Neural crest cell (in vitro differentiated cells): Measurements from ENCODE around the gene ROCK2. TPM values are rescaled to one million over a fixed set of nuclear protein-coding genes. Genes with fewer than 3 reads are reported as not detected.

Source experiments
- DNase-seq: peaks from one replicate; pipeline ENCODE4 v3.0.0; 2021; ENCODE audit warnings: low read depth, mixed read lengths, low spot score
- H3K27ac Mint-ChIP-seq: one replicate; pipeline ENCODE4 v1.8.0; 2021; ENCODE audit warnings: mild to moderate bottlenecking, mixed read lengths; ENCODE audit not compliant: unreplicated experiment
- H3K27me3 Mint-ChIP-seq: 2 replicates; pipeline ENCODE4 v1.8.0; 2021; ENCODE audit warnings: low read depth, mild to moderate bottlenecking, mixed read lengths
- H3K36me3 Mint-ChIP-seq: 2 replicates; pipeline ENCODE4 v1.8.0; 2021; ENCODE audit warnings: low read depth, mild to moderate bottlenecking, mixed read lengths
- H3K4me1 Mint-ChIP-seq: 2 replicates; pipeline ENCODE4 v1.8.0; 2021; ENCODE audit warnings: mixed read lengths
- H3K4me3 Mint-ChIP-seq: one replicate; pipeline ENCODE4 v1.8.0; 2021; ENCODE audit warnings: mild to moderate bottlenecking, mixed read lengths
- H3K9me3 Mint-ChIP-seq: 2 replicates; pipeline ENCODE4 v1.8.0; 2021; ENCODE audit warnings: mixed read lengths
- total RNA-seq: library from RNA; stranded (reverse); gene quantifications from 2 replicates; pipeline ENCODE4 v1.2.1, GENCODE V29; 2021
- TF ChIP-seq, protein P1 (sequence below): fragments of 200-600 bp; sonication (generic); conservative IDR thresholded peaks from 2 replicates; pipeline ENCODE4 v1.5.0; 2021; ENCODE audit warnings: antibody characterized with exemption, mild to moderate bottlenecking

ROCK2 gene
- total RNA-seq, 1 donor from 2014 or later: 47.2 TPM

DNA sequence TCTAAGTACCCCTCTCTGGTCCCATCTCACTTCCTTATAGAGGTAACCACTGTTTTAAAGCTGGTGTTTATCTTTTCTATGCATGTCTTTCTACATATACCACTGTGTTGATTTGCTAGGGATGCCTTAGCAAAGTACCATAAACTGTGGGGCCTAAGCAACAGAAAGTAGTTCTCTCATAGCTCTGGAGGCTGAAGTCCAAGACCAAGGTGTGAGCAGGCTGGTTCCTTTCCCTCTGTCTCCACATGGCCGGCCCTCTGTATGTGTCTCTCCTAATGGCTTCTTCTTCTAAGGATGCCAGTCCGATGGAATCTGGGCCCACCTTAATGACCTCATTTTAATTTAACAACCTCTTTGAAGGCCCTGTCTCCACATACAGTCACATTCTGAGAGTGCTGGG, 40.8 kb upstream of the ROCK2 start:
- Mint-ChIP-seq H3K27me3 (no peaks in the 10 kb centered on the region), H3K36me3 (no peaks in the 10 kb centered on the region)

GRCh38 chr2:11379558-11379957, 35.1 kb upstream of the ROCK2 start:
- H3K27me3 Mint-ChIP-seq: no peaks in the 10 kb centered on the region
- no peaks in the 10 kb centered on the region for H3K36me3 Mint-ChIP-seq
- peak overlapping the region; percentile 57 for H3K27ac Mint-ChIP-seq
- TF ChIP-seq, protein P1, sequence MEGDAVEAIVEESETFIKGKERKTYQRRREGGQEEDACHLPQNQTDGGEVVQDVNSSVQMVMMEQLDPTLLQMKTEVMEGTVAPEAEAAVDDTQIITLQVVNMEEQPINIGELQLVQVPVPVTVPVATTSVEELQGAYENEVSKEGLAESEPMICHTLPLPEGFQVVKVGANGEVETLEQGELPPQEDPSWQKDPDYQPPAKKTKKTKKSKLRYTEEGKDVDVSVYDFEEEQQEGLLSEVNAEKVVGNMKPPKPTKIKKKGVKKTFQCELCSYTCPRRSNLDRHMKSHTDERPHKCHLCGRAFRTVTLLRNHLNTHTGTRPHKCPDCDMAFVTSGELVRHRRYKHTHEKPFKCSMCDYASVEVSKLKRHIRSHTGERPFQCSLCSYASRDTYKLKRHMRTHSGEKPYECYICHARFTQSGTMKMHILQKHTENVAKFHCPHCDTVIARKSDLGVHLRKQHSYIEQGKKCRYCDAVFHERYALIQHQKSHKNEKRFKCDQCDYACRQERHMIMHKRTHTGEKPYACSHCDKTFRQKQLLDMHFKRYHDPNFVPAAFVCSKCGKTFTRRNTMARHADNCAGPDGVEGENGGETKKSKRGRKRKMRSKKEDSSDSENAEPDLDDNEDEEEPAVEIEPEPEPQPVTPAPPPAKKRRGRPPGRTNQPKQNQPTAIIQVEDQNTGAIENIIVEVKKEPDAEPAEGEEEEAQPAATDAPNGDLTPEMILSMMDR: no peak
- peaks cover 37% of the 10 kb centered on the region for H3K4me1 Mint-ChIP-seq
- no peak overlapping the region for H3K4me3 Mint-ChIP-seq
- DNase-seq: no peak
- no peaks in the 10 kb centered on the region for H3K9me3 Mint-ChIP-seq

More for the DNA sequence above, 40.8 kb upstream of the ROCK2 start:
- TF ChIP-seq, protein P1: no peak
- Mint-ChIP-seq H3K4me1 (no peaks in the 10 kb centered on the region), H3K27ac (no peak overlapping the region), H3K9me3 (no peaks in the 10 kb centered on the region), H3K4me3 (no peak overlapping the region)
- DNase-seq: no peak

DNA sequence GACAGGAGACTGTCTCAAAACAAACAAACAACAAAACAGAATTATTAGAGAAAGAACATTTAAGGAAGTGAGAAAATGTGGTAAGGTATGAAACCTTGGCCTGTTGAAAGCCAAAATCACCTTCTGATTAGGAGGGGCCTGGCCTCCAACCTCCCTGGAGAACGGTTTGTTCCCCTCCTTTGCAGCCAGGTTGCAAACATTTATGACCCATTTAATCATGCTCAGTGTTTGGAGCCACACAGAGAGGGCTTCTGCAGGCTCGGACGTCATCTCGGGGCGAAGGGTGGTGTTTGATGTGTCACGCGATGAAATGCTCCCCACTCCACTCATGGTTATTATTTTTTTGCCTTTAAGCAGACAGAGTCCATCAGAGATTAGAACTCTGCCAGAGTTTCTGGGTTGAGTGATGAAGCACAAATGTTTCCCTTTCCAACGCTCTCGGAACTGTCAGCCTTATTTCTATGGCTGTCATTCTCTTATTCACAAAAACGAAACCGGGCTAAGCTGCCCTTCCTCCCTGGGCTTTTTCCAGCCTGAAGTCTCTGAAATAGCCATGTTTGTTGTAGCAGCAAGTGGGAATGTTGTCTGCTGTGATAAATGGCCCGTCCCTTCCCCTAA, 33.6 kb upstream of the ROCK2 start:
- no peak for DNase-seq
- Mint-ChIP-seq H3K36me3 (no peaks in the 10 kb centered on the region), H3K9me3 (no peaks in the 10 kb centered on the region), H3K4me1 (peaks cover 53% of the 10 kb centered on the region), H3K27me3 (no peaks in the 10 kb centered on the region), H3K27ac (peak overlapping the region; percentile 64), H3K4me3 (no peak overlapping the region)
- TF ChIP-seq, protein P1: no peak

GRCh38 chr2:11376071-11376470, 31.6 kb upstream of the ROCK2 start:
- Mint-ChIP-seq H3K36me3 (no peaks in the 10 kb centered on the region), H3K4me3 (no peak overlapping the region), H3K27ac (no peak overlapping the region), H3K9me3 (no peaks in the 10 kb centered on the region), H3K27me3 (no peaks in the 10 kb centered on the region), H3K4me1 (peaks cover 62% of the 10 kb centered on the region)
- TF ChIP-seq, protein P1: no peak
- DNase-seq: no peak

DNA sequence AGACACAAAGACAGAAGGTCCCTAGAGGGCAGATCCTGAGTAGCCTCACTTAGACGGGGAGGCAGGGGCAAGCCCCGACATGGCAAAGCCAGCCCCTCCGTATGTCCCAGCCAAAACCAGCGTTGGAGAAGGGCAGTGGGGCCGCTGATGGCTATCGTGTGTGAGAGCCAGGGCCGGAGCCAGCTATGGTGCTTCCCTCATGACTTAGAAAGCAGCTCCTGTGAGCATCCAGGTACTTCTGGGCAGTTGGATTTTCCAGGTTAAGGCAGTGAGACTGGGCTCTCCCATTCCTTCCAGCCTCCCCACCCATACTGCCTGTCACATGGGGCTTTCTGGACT, 31.2 kb upstream of the ROCK2 start:
- H3K36me3 Mint-ChIP-seq: no peaks in the 10 kb centered on the region
- H3K27me3 Mint-ChIP-seq: no peaks in the 10 kb centered on the region
- TF ChIP-seq, protein P1: no peak
- H3K9me3 Mint-ChIP-seq: no peaks in the 10 kb centered on the region
- H3K4me3 Mint-ChIP-seq: no peak overlapping the region
- H3K4me1 Mint-ChIP-seq: peaks cover 62% of the 10 kb centered on the region
- DNase-seq: no peak
- H3K27ac Mint-ChIP-seq: no peak overlapping the region
